Measurements from ENCODE around the gene PCDHGC4.

The PCDHGC4 gene

GRCh38 chr5:141484641-141485311 is at the start of gene PCDHGC4:
TSS of gene PCDHGC4 (plus strand) at chr5:141485030. CDS start at chr5:141485174, 144 bp downstream.
- no peak for DNase-seq

DNA sequence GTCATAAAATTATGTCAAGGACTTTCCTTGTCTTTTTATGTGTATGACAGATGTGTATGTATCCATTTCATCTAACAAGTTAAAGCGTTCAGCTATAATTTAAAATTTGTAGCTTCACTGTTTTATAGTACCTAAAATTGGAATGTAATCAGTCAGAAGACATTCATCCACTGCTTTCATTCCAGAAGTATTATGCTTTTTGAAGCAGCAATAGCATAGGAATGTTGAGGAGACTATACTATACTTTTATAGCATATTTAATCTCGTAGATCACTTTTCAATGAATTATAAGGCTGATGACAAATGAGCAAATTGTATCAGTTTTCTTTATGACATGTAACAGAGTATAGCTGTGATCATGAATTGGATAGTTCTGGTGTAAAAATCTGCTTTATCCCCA is 47.6 kb upstream of the PCDHGC4 start:
- DNase-seq, result no peak

GRCh38 chr5:141439411-141440141 is 45.3 kb upstream of the PCDHGC4 start:
- no peak for DNase-seq

- DNase-seq, result no peak
These were observed 44.5 kb upstream of the PCDHGC4 start for GRCh38 chr5:141440341-141440740.

DNA sequence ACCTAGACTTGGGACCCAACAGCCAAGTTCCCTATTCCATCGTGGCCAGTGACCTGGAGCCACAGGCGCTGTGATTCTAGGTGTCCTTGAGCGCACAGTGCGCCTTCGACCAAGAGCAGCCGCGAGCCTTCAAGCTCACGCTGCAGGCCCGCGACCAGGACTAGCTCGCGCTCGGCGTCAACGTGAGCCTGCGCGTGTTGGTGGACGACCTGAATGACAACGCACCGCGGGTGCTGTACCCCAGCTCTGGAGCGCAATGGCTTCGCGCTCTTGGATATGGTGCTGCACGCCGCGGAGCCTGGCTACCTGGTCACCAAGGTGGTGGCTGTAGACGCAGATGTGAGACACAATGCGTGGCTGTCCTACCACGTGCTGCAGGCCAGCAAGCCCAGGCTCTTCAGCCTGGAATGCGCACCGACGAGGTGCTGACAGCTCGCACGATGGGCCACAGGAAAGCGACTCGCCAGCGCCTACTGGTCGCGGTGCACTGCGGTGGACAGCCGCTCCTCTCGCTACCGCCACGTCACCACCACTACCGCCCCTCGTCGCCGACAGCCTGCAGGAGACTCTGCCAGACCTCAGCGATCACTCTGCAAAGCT is 43.2 kb upstream of the PCDHGC4 start:
- no peak for DNase-seq

DNA sequence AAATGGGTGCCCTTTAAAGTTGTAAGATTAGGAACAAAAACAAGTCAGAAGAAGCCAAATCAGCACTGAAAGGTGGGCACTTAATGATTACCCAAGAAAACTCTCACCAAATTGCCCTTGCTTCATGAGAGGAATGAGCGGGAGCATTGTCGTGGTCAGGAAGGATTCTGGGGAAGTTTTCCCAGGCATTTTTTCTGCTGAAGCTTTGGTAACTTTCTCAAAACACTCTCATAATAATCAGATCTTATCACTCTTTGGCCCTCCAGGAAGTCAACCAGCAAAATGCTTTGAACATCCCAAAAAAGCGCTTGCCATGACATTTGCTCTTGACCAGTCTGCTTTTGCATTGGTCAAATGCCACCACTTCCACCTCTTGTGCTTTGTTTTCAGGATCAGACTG is 19.5 kb upstream of the PCDHGC4 start:
- DNase-seq, result no peak

GRCh38 chr5:141475625-141476131 is 9.2 kb upstream of the PCDHGC4 start, which contains the start of gene PCDHGC3:
TSS of gene PCDHGC3 (plus strand) at chr5:141475966. CDS start at chr5:141476117, 151 bp downstream.
- peak; percentile 84 for DNase-seq

DNA sequence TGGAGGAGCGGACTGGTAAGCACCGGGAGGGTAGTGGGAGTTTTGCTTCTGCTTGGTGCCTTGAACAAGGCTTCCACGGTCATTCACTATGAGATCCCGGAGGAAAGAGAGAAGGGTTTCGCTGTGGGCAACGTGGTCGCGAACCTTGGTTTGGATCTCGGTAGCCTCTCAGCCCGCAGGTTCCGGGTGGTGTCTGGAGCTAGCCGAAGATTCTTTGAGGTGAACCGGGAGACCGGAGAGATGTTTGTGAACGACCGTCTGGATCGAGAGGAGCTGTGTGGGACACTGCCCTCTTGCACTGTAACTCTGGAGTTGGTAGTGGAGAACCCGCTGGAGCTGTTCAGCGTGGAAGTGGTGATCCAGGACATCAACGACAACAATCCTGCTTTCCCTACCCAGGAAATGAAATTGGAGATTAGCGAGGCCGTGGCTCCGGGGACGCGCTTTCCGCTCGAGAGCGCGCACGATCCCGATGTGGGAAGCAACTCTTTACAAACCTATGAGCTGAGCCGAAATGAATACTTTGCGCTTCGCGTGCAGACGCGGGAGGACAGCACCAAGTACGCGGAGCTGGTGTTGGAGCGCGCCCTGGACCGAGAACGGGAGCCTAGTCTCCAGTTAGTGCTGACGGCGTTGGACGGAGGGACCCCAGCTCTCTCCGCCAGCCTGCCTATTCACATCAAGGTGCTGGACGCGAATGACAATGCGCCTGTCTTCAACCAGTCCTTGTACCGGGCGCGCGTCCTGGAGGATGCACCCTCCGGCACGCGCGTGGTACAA is 8.5 kb upstream of the PCDHGC4 start:
- no peak for DNase-seq

GRCh38 chr5:141477044-141477575 is 7.7 kb upstream of the PCDHGC4 start:
- DNase-seq, result no peak

DNA sequence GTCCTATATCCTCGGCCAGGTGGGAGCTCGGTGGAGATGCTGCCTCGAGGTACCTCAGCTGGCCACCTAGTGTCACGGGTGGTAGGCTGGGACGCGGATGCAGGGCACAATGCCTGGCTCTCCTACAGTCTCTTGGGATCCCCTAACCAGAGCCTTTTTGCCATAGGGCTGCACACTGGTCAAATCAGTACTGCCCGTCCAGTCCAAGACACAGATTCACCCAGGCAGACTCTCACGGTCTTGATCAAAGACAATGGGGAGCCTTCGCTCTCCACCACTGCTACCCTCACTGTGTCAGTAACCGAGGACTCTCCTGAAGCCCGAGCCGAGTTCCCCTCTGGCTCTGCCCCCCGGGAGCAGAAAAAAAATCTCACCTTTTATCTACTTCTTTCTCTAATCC is 7.0 kb upstream of the PCDHGC4 start:
- DNase-seq, result no peak

DNA sequence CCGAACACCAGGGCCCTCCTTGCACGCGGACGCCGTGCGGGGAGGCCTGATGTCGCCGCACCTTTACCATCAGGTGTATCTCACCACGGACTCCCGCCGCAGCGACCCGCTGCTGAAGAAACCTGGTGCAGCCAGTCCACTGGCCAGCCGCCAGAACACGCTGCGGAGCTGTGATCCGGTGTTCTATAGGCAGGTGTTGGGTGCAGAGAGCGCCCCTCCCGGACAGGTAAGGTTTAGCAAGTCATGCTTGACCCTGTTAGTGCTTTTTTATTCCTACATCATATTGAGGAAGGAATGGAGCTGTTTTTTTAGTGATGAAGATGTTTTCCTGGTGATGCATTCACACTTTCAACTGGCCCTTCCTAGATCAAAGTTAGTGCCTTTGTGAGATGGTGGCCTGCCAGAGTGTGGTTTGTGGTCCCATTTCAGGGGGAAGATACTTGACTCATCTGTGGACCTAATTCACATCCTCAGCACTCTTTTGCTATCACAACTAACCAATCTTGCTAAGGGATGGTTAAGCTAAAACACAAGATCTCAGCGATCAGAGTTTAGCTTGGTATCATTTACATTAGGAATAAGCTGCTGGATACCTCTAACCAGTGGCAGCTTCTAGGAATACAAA is 6.4 kb upstream of the PCDHGC4 start:
- DNase-seq, result no peak

DNA sequence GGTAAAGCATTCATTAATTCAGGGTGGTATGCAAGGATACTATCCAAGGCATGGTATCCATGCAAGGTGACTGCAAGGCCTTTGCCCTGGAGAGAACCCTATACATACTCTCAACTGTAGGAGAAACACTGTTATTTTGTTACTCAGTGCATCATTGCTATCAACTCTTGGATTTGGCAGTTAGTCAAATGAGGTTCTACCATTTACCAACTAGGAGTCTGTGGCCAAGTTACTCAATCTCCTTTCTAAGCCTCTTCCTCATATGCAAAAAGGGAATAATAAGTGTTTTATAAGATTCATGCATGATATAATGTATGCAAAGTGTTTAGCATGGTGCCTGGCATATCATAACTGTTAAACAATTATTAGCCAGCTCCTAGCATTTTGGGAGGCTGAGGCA is 5.1 kb upstream of the PCDHGC4 start:
- DNase-seq, result no peak

DNA sequence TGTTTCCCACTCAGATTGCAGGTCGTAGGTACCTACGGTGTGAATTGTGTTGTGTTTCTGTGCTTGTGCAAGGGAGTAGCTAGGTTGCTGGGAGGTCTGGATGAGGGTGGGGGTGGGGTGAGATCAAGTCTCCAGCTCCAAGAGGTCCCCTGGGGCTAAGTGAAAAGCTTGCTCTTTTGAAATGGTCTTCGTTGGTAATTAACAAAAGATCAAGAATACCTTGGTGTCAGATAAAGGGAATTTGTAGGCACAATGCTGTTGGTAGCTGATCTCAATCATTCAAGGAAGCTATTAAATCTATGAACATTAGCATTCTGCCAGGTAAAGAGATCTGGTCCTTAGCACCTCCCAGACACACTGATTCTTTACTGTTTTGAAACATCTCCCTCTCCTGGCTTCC is 928 bp upstream of the PCDHGC4 start:
- no peak for DNase-seq

DNA sequence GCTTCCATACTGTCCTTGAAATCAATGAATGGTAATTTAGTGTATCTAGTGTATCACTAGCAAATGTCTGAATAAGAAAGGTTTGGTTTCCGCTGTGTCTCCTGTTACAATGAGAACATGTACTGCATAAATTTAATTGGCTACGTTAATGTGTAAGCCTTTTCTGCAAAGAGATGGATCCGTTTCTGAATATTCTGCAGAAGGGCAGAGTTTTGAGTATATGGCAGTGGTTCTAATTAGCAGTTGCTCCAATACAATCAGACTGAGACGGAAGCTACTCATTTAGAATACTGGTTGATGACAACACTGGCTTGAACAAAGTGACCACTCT is 555 bp upstream of the PCDHGC4 start:
- DNase-seq, result no peak

- no peak for DNase-seq
These were observed 658 bp downstream of the PCDHGC4 start for GRCh38 chr5:141485321-141486055.

DNA sequence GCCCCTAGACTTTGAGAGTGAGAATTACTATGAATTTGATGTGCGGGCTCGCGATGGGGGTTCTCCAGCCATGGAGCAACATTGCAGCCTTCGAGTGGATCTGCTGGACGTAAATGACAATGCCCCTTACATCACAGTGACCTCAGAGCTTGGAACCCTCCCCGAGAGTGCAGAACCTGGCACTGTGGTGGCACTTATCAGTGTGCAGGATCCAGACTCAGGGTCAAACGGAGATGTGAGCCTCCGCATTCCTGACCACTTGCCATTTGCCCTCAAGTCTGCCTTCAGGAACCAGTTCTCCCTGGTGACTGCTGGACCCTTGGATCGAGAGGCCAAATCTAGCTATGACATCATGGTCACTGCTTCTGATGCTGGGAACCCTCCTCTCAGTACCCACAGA is 1.3 kb downstream of the PCDHGC4 start:
- DNase-seq, result no peak

GRCh38 chr5:141487131-141487530 is 2.3 kb downstream of the PCDHGC4 start:
- DNase-seq, result no peak

- no peak for DNase-seq
These were observed 4.0 kb downstream of the PCDHGC4 start, which contains the start of gene PCDHGC5 for GRCh38 chr5:141488591-141489561. TSS of gene PCDHGC5 (plus strand) at chr5:141489081. CDS start at chr5:141489241, 160 bp downstream.

GRCh38 chr5:141489841-141490240 is 5.0 kb downstream of the PCDHGC4 start:
- DNase-seq, result no peak

GRCh38 chr5:141490271-141490670 is 5.4 kb downstream of the PCDHGC4 start:
- no peak for DNase-seq
